Measurements from ENCODE around the gene LRRC51.

LRRC51 gene

DNA sequence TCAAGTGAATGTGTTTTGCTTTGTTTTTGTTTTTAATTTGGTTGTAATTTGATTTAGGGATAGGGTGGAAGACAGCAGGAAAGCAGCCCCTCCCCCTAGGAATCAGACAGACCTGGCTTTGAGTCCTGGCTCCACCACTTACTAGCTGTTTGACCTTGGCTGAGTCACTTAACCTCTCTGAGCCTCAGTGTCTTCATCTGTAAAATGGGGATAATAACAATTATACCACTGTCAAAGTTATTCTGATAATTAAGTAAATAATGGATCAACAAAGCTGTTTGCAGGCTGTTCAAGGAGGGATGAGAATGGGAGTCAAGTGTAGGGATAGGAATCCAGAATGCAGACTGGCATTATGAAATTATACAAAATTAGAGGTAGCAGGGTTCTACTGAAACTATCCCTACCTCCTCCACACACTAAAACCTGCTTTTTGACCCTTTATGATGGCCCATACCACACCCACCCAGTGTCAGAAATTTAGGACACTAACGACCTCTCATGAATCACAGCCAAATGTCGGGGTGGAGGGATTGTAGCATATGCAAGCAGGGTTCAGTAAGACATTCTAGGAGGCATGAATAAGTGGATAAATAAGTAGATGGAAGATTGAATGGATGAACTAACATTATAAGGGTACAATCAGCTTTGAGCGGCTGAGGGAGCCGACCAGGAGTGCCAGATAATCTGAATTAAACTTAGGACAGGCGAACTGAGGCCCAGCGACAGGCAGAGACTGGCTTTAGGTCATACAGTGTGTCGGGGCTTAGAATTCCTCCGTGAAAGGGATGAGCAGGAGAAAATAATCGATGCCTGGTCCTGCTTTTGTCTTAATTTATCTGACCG, 30.9 kb downstream of the LRRC51 start:
- TF ChIP-seq, protein P1, sequence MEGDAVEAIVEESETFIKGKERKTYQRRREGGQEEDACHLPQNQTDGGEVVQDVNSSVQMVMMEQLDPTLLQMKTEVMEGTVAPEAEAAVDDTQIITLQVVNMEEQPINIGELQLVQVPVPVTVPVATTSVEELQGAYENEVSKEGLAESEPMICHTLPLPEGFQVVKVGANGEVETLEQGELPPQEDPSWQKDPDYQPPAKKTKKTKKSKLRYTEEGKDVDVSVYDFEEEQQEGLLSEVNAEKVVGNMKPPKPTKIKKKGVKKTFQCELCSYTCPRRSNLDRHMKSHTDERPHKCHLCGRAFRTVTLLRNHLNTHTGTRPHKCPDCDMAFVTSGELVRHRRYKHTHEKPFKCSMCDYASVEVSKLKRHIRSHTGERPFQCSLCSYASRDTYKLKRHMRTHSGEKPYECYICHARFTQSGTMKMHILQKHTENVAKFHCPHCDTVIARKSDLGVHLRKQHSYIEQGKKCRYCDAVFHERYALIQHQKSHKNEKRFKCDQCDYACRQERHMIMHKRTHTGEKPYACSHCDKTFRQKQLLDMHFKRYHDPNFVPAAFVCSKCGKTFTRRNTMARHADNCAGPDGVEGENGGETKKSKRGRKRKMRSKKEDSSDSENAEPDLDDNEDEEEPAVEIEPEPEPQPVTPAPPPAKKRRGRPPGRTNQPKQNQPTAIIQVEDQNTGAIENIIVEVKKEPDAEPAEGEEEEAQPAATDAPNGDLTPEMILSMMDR (IDR thresholded peaks at IDR 0.05; ENCODE audit: insufficient read depth, low read length, poor library complexity, severe bottlenecking), result no peak
- TF ChIP-seq EZH2phosphoT487 (conservative IDR thresholded peaks at IDR 0.05; ENCODE audit: low read length), result no peak
- peak overlapping the region; percentile 80 for H3K9ac ChIP-seq (ENCODE audit: low read length)
- peak overlapping the region; percentile 85 for H3K27ac ChIP-seq (ENCODE audit: low read depth, low read length)
- no peak overlapping the region for H2AFZ ChIP-seq (ENCODE audit: low read depth, low read length, severe bottlenecking)
- H3K9me3 ChIP-seq (ENCODE audit: insufficient read depth, low read length), result no peaks in the 10 kb centered on the region
- no peaks in the 10 kb centered on the region for H4K20me1 ChIP-seq (ENCODE audit: low read depth, low read length)
- H3K79me2 ChIP-seq (ENCODE audit: insufficient read depth, low read length), result no peaks in the 10 kb centered on the region; the same call in 1 of the 2 replicates
- H3K9me2 ChIP-seq (replicated peaks; ENCODE audit: insufficient read depth, low read length), result no peaks in the 10 kb centered on the region
- H3K4me2 ChIP-seq (ENCODE audit: low read depth, low read length, poor library complexity, severe bottlenecking), result peak overlapping the region; percentile 97
- no peaks in the 10 kb centered on the region; the same call in 1 of the 2 replicates for H3F3A ChIP-seq (ENCODE audit: insufficient read depth)
- no peaks in the 10 kb centered on the region for H3K36me3 ChIP-seq (ENCODE audit: low read length)
- no peaks in the 10 kb centered on the region for H3K27me3 ChIP-seq (ENCODE audit: low read length)
- H3K4me3 ChIP-seq (ENCODE audit: insufficient read depth, low read length, poor library complexity, severe bottlenecking), result peak overlapping the region; percentile 75

DNA sequence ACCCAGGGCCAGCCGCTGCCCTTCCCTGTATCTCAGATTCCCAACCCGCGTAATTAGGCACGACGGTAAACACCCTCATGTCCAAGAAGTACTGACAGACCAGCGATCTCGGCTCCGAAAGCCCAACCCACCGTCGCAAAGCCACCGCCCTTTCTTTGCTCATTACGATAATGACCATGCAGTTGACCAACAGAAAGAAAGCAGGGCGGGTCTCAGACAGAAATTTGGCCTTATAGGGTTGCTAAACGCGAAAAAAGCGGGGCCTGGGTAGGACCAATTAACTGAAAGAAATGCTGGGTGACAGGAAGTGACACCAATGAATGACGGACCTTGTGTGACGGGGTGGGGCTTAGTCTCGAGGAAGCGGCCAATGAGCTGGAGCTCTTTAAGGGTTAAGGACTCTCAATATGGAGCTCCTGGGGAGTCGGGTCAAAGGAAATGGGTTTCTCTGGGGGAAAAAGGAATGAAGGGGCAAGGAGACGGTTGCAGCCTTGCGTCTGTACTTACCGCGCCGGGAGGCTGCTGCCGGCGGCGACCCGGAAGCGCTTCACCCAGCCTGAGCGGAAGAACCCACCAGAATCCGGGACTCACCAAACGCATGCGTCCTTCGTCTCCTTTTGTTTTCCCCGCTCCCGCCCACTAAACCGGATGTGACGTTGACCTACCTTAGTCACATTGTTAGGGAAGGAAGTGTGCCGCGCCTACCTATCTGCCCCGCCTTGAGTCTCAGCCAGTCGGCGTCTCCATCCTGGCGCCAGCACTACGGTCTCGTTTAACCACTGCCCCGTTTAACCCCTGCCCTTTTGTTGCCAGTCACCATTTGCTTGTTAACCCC, 31.7 kb downstream of the LRRC51 start, which contains the start of gene ANAPC15:
Gene ANAPC15, minus strand, starts transcription at position 553 of the 835 bp plus-strand sequence. CDS start 1,419 bp downstream, outside the sequence.
- no peak for TF ChIP-seq EZH2phosphoT487 (conservative IDR thresholded peaks at IDR 0.05; ENCODE audit: low read length)
- TF ChIP-seq, protein P1 (IDR thresholded peaks at IDR 0.05; ENCODE audit: insufficient read depth, low read length, poor library complexity, severe bottlenecking), result no peak
- H3K27ac ChIP-seq (ENCODE audit: low read depth, low read length), result peak within 1 kb of the TSS; percentile 85

DNA sequence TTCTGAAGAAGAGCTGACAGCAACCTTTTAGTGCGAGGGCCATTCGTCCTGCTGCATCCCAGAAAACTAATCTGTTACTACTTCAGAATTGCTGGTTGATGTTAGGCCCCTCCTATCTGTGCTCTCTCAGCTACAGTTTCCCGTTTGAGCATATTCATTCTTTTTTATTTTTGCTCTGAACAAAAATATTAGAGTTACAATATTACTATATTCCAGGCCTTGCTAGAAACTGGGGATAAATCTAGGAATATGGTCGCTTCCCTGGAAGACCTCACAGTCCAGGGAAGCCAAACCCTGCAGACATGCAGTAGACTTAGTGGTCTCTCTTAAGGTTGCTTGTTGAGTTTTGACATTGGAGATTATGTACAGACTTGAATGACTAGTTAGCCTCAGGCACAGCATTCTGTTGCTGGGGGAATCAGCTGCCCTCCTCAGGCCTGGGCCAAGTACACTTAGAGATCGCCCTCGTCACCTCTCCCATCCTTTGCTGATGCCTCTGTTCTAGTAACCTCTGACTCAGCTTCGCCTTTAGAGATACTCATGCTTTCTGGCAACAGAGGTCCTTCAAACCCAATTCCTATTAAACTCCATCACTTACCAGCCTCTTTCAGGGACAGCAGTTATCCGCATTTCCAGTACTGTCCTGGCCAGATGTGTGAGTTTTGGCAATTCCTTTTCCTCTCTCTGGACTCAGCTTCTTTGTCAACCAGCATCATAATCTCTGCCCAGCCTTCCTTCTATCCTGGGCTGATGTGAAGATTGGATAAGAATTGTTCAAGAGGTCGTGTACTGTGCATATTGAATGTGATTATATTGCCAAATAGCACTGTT, 32.5 kb downstream of the LRRC51 start:
- Histone ChIP-seq H3K4me2 (ENCODE audit: low read depth, low read length, poor library complexity, severe bottlenecking) (peak overlapping the region; percentile 74), H3K4me3 (ENCODE audit: insufficient read depth, low read length, poor library complexity, severe bottlenecking) (peak overlapping the region; percentile 75), H3F3A (ENCODE audit: insufficient read depth) (no peaks in the 10 kb centered on the region; the same call in 1 of the 2 replicates), H3K27ac (ENCODE audit: low read depth, low read length) (peak overlapping the region; percentile 85), H4K20me1 (ENCODE audit: low read depth, low read length) (no peaks in the 10 kb centered on the region), H3K9me3 (ENCODE audit: insufficient read depth, low read length) (no peaks in the 10 kb centered on the region), H3K9ac (ENCODE audit: low read length) (peak overlapping the region; percentile 80), H2AFZ (ENCODE audit: low read depth, low read length, severe bottlenecking) (peak overlapping the region; percentile 60), H3K36me3 (ENCODE audit: low read length) (no peaks in the 10 kb centered on the region), H3K27me3 (ENCODE audit: low read length) (no peaks in the 10 kb centered on the region), H3K79me2 (ENCODE audit: insufficient read depth, low read length) (no peaks in the 10 kb centered on the region; the same call in 1 of the 2 replicates), H3K9me2 (replicated peaks; ENCODE audit: insufficient read depth, low read length) (no peaks in the 10 kb centered on the region)
- TF ChIP-seq EZH2phosphoT487 (conservative IDR thresholded peaks at IDR 0.05; ENCODE audit: low read length), result no peak
- TF ChIP-seq, protein P1 (IDR thresholded peaks at IDR 0.05; ENCODE audit: insufficient read depth, low read length, poor library complexity, severe bottlenecking), result no peak

More for the DNA sequence above, 31.7 kb downstream of the LRRC51 start, which contains the start of gene ANAPC15:
- Histone ChIP-seq H3K27me3 (ENCODE audit: low read length) (no peaks in the 10 kb centered on the region), H3K9ac (ENCODE audit: low read length) (peak within 1 kb of the TSS; percentile 80), H3K4me3 (ENCODE audit: insufficient read depth, low read length, poor library complexity, severe bottlenecking) (peak within 1 kb of the TSS; percentile 75), H4K20me1 (ENCODE audit: low read depth, low read length) (no peaks in the 10 kb centered on the region), H3K4me2 (ENCODE audit: low read depth, low read length, poor library complexity, severe bottlenecking) (peak within 1 kb of the TSS; percentile 97), H2AFZ (ENCODE audit: low read depth, low read length, severe bottlenecking) (peak within 1 kb of the TSS; percentile 60), H3K36me3 (ENCODE audit: low read length) (no peaks in the 10 kb centered on the region), H3K9me3 (ENCODE audit: insufficient read depth, low read length) (no peaks in the 10 kb centered on the region), H3F3A (ENCODE audit: insufficient read depth) (no peaks in the 10 kb centered on the region; the same call in 1 of the 2 replicates), H3K79me2 (ENCODE audit: insufficient read depth, low read length) (no peaks in the 10 kb centered on the region; the same call in 1 of the 2 replicates), H3K9me2 (replicated peaks; ENCODE audit: insufficient read depth, low read length) (no peaks in the 10 kb centered on the region)

Data from SU-DHL-6 (cell line).